Measurements from ENCODE around the gene GNPTAB. TPM values are rescaled to one million over a fixed set of nuclear protein-coding genes. Genes with fewer than 3 reads are reported as not detected.

GNPTAB gene
- total and polyA plus RNA-seq, 7 donors: 10.3 to 36.1 (median 15.3) TPM

DNA sequence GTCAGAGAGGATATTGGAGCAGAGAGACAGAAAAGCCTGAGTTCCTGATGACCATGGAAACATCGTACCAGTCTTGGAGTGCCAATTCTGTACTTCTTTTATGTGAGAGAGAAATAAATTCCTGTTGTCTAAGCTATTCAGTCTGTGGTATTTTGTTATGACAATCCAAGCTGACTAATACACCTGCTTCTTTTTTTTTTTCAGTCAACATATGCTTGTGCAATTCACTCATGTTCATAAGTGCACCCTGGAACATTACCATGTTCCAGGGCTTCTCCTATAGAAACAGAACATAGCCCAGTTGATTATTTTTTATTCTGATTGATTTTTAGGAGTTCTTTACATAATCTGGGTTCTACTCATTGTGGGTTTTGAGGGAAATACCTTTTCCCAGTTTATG, 135.1 kb downstream of the GNPTAB start:
- no peaks in the 10 kb centered on the region for H3K36me3 ChIP-seq (ENCODE audit: insufficient read depth in 1 of 2, low read depth in 1 of 2)
- ATAC-seq: no peak
- 52 to 78% (median 76%) methylated on average over 1 of the region's 1 CpG for WGBS, 3 donors
- H3K4me3 ChIP-seq: peak overlapping the region; percentile 96
- no peaks in the 10 kb centered on the region for H3K27me3 ChIP-seq (ENCODE audit: insufficient read depth in 3 of 3, low read length in 2 of 3)
- DNase-seq: no peak
- H3K27ac ChIP-seq: peak overlapping the region; percentile 97
- peaks cover 5% of the 10 kb centered on the region for H3K9me3 ChIP-seq
- no peak for TF ChIP-seq CTCF (IDR thresholded peaks at IDR 0.05)
- intact Hi-C loops (cut with DNase I): loop anchor here in 1 of 2 donors (10.0 kb wide), 2 partner anchors 201 to 291 kb away; partner anchors contain the start of gene ARL1
- H3K4me1 ChIP-seq: peaks cover 28% of the 10 kb centered on the region

Other genes starting within 250 kb of the GNPTAB start
- gene MYBPC1, start 236.0 kb downstream of the GNPTAB start, total RNA-seq: 1,000 to 10,000 TPM; 4,088 to 7,509 (median 4,961) TPM
- 1,000 to 10,000 TPM; 1,084 to 2,883 (median 2,460) TPM for gene MYBPC1, start 236.0 kb downstream of the GNPTAB start, polyA plus RNA-seq
- gene CHPT1, start 133.3 kb downstream of the GNPTAB start, total RNA-seq: 10 to 100 TPM; 17.9 to 31.3 (median 20.7) TPM
- 10 to 100 TPM; 20.7 to 38.9 (median 29.8) TPM for gene CHPT1, start 133.3 kb downstream of the GNPTAB start, polyA plus RNA-seq
- gene SYCP3, start 91.5 kb downstream of the GNPTAB start, total RNA-seq: under 1 TPM in 1 of 4 donors, not detected in 3; 0.28 TPM
- under 1 TPM in 2 of 3 donors, not detected in 1; 0.04 to 0.23 TPM for gene SYCP3, start 91.5 kb downstream of the GNPTAB start, polyA plus RNA-seq
- gene DRAM1, start 46.6 kb upstream of the GNPTAB start, total RNA-seq: 1 to 10 TPM; 2.8 to 6.8 (median 4.6) TPM
- gene DRAM1, start 46.6 kb upstream of the GNPTAB start, polyA plus RNA-seq: 1 to 10 TPM; 3.8 to 6.2 (median 4.1) TPM
- gene WASHC3, start 231.0 kb upstream of the GNPTAB start, total RNA-seq: 10 to 100 TPM; 30.5 to 33.5 (median 31.9) TPM
- gene WASHC3, start 231.0 kb upstream of the GNPTAB start, polyA plus RNA-seq: 10 to 100 TPM; 25.6 to 71.2 (median 43.1) TPM